Astrocyte (in vitro differentiated cells and primary cell): Measurements from ENCODE around the gene ZFP36L2.

Experiments used
- CTCF ChIP-seq: IDR thresholded peaks from 2 replicates; pipeline ENCODE4 v1.5.1; 2011; ENCODE audit warnings: low read depth, mild to moderate bottlenecking, inconsistent platforms, low read length, moderate library complexity; ENCODE audit not compliant: insufficient read depth
- EZH2 ChIP-seq: IDR thresholded peaks from 2 replicates; pipeline ENCODE4 v1.6.1; 2012; ENCODE audit warnings: mild to moderate bottlenecking, low read length, inconsistent platforms; ENCODE audit not compliant: insufficient read depth

GRCh38 chr2:43274721-43275120, 48.3 kb upstream of the ZFP36L2 start:
- TF ChIP-seq CTCF, result no peak
- no peak for TF ChIP-seq EZH2
